C4-2B (cell line): ENCODE data around the gene ISCU.
"Not testable (repeated sequence)": the region's sequence is repeated elsewhere in the genome, so short reads cannot be mapped to it uniquely, and the experiment has no call there.

ENCODE experiments used
- H3K27ac ChIP-seq: fragments of 450-650 bp; 2 replicates; pipeline ENCODE4 v1.5.1; 2017
- CTCF ChIP-seq: fragments of 450-650 bp; conservative IDR thresholded peaks from 2 replicates; pipeline ENCODE4 v1.5.1; 2017; ENCODE audit warnings: mild to moderate bottlenecking
- ZFX ChIP-seq: fragments of 450-650 bp; IDR thresholded peaks from 2 replicates; pipeline ENCODE4 v1.6.1; 2017

ISCU gene

GRCh38 chr12:108573317-108573716 lies 10.9 kb downstream of the ISCU start:
- no peak overlapping the region for H3K27ac ChIP-seq
- TF ChIP-seq CTCF: no peak
- TF ChIP-seq ZFX: no peak

- H3K27ac ChIP-seq: not testable (repeated sequence)
Measured at GRCh38 chr12:108574276-108574675, 11.9 kb downstream of the ISCU start.

GRCh38 chr12:108575199-108575912 lies 13.0 kb downstream of the ISCU start:
- TF ChIP-seq ZFX: no peak
- no peak for TF ChIP-seq CTCF
- no peak overlapping the region for H3K27ac ChIP-seq

GRCh38 chr12:108576660-108577234 lies 14.4 kb downstream of the ISCU start:
- no peak overlapping the region for H3K27ac ChIP-seq
- TF ChIP-seq ZFX (no peak), CTCF (no peak)

- no peak for TF ChIP-seq ZFX
- no peak for TF ChIP-seq CTCF
- no peak overlapping the region for H3K27ac ChIP-seq
Measured at GRCh38 chr12:108577458-108577857, 15.1 kb downstream of the ISCU start.

GRCh38 chr12:108578264-108578663 lies 15.9 kb downstream of the ISCU start:
- TF ChIP-seq ZFX (no peak), CTCF (no peak)
- no peak overlapping the region for H3K27ac ChIP-seq

GRCh38 chr12:108578813-108579212 lies 16.4 kb downstream of the ISCU start:
- TF ChIP-seq ZFX (no peak), CTCF (no peak)
- H3K27ac ChIP-seq: no peak overlapping the region

GRCh38 chr12:108580531-108580930 lies 18.1 kb downstream of the ISCU start:
- H3K27ac ChIP-seq: no peak overlapping the region
- TF ChIP-seq CTCF (no peak), ZFX (no peak)
